Activated CD4-positive, alpha-beta T cell treated with anti-CD3 and anti-CD28 coated beads, Interleukin-2, amount 50 U/mL, for 16 hours (primary cell): ENCODE results near the gene HS3ST4.

ENCODE experiments used
- DNase-seq: peaks from one replicate; pipeline ENCODE4 v3.0.0-alpha.2; 2020

HS3ST4 gene

GRCh38 chr16:25691519-25692091 is at the start of gene HS3ST4:
Gene HS3ST4, plus strand, starts transcription at chr16:25691959.
- DNase-seq, result no peak

- no peak for DNase-seq
Measured at GRCh38 chr16:25643633-25644032, 48.1 kb upstream of the HS3ST4 start.

- DNase-seq, result no peak
Measured at GRCh38 chr16:25656639-25657038, 35.1 kb upstream of the HS3ST4 start.

DNA sequence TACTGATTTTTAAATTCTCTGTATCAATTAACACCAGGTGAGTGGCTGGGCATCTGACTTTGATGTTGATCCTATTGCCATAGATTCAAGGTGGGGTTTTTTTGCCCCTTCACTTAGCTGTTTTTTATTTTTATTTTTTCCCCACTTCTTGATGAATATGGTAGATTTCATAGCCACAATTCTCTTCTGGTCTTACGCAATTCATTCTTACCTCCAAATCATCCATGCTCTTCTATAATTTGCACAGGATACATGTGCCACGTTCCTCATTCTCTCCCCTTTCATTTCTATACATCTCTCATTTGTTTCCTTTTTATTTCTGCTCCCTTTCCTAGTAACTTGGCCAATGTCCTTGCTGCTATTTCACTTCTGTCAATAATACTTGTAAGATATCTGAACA is 14.9 kb upstream of the HS3ST4 start:
- no peak for DNase-seq

DNA sequence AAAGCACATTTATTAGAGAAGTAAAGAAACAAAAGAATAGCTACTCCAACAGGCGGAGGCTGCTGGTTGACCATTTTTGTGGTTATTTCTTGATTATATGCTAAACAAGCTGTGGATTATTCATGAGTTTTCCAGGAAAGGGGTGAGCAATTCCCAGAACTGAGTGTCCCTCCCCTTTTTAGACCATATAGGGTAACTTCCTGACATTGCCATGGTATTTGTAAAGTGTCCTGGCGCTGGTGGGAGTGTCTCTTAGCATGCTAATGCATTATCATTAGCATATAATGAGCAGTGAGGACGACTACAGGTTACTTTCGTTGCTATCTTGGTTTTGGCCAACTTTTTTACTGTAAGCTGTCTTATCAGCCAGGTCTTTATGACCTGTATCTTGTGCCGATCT is 12.2 kb upstream of the HS3ST4 start:
- no peak for DNase-seq

DNA sequence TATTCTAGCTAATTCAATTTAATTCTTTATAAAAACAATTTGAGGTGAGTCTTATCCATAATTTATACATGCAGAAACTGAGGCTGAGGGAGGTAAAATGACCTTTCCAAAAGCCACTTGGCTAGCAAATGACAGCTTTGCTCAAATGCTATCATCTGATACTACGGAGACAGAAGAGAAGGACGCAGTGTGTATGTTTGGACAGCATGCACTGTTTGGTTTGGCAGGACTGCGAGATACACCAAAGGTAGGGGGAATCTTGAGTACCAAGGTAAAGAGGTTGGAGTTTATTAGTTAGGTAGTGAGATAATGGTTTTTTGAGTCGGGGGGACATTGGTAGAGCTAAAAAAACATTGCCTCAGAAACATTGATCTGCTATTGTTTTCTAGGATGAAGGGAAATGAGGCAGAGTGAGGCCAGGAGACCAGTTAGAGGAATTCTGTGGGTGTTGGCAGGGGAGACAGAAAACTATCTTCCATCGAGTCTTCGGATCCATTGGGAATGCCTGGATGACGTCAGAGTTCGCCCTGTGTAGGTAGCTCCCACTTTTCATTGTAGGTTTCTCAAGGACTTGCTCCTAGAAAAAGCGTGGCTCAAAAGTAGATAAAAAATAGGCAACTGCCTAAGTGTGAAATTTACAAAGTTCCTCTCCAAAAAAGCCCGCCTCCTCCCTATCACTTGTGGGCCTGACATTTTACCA is 2.5 kb upstream of the HS3ST4 start:
- no peak for DNase-seq

- DNase-seq, result no peak
Measured at GRCh38 chr16:25690552-25691143, 1.1 kb upstream of the HS3ST4 start.

DNA sequence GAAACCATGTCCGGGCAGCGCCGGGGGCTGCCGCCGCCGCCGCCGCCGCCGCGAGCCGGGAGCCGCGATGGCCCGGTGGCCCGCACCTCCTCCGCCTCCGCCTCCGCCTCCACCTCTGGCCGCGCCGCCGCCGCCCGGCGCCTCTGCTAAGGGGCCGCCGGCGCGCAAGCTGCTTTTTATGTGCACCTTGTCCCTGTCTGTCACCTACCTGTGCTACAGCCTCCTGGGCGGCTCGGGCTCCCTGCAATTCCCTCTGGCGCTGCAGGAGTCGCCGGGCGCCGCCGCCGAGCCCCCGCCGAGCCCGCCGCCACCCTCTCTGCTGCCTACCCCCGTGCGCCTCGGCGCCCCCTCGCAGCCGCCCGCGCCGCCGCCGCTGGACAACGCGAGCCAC is 587 bp downstream of the HS3ST4 start:
- DNase-seq, result no peak

DNA sequence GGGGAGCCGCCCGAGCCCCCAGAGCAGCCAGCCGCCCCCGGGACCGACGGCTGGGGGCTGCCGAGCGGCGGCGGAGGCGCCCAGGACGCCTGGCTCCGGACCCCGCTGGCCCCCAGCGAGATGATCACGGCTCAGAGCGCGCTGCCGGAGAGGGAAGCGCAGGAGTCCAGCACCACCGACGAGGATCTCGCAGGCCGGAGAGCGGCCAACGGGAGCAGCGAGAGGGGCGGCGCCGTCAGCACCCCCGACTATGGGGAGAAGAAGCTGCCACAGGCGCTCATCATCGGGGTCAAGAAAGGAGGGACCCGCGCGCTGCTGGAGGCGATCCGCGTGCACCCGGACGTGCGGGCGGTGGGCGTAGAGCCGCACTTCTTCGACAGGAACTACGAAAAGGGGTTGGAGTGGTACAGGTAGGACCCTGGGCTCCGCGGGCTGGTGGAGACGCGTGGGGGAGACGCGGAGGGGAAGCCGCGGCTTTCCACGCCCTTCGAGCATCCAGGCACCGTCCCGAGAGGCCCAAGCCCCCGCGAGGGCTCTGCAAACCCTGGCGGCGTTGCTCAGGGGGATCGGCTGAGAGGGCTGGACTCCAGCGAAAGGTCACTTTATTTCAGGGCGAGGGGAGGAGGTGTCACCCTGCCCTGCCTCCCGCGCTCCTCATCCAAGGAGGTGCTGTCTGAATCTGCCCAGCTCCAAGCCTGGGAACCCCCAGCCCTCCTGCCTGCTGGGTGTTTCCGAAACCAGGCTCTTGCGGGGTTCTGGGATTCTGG is 1.2 kb downstream of the HS3ST4 start:
- DNase-seq, result no peak

- DNase-seq, result no peak
Measured at GRCh38 chr16:25693631-25694030, 1.9 kb downstream of the HS3ST4 start.

GRCh38 chr16:25699069-25699468 is 7.3 kb downstream of the HS3ST4 start:
- DNase-seq, result no peak

DNA sequence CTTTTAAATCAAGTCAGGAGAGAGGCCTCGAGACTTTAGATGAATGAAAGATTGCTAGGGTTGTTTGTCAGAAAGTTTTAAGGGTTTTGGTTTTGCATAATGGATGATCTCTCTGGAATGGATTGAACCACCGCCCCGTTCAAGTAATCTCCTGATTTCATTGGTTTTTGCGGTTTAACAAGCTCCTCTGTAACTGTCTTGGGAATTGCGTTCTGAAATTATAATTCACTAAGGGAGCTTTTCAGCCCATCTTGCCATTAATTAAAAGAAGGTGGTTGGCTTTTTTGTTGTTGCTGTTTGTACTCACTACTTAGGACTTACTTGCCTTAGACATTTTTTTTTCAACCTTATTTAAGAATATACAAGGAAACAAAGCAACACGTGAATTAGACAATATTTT is 8.8 kb downstream of the HS3ST4 start:
- DNase-seq, result no peak

DNA sequence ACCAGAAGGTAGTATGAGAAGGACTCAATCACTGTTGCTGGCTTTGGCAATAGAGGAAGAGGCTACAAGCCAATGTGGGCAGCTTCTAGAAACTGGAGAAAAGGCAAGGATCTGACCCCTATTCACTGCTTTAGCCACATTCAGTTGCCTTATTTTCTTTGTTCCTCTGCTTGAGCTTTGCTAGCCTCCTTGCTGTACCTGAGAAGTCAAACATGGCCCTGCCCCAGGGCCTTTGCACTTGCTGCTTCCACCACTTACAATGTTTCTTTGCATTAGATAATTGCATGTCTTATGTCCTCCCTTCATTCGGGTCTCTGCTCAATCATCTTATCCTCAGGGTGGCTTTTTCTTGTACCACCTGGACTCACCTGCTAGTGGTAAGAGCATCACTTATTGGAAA is 15.8 kb downstream of the HS3ST4 start:
- no peak for DNase-seq

DNA sequence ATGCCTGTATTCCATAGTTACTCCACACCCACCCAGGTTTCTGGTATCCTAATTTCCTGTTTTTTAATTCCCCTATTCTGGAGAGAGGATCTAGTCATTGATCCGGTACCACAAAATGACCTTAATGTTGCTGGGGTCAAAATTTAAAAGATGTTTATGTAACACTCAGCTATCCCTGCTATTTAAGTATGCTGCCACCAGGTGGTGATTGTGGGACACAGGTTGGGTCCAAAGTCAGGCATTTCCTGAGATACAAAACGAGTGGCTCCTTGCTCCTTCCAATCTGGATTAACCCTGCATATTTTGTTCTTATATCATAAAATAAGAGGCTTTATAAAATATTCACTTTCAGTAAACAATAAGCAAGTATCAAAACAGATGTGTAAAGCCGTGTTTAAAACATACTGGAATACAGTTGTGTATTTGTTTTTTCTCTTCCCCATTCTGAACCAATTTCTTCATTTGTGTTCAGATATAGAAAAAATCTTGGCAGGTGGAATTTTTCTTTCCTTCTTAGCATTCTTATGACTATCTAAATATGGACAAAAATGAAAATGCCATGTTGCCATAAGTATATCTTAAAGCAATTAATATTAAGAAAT is 16.3 kb downstream of the HS3ST4 start:
- DNase-seq, result peak; percentile 37

- no peak for DNase-seq
Measured at GRCh38 chr16:25709213-25709612, 17.5 kb downstream of the HS3ST4 start.

GRCh38 chr16:25713785-25714570 is 22.2 kb downstream of the HS3ST4 start:
- no peak for DNase-seq

DNA sequence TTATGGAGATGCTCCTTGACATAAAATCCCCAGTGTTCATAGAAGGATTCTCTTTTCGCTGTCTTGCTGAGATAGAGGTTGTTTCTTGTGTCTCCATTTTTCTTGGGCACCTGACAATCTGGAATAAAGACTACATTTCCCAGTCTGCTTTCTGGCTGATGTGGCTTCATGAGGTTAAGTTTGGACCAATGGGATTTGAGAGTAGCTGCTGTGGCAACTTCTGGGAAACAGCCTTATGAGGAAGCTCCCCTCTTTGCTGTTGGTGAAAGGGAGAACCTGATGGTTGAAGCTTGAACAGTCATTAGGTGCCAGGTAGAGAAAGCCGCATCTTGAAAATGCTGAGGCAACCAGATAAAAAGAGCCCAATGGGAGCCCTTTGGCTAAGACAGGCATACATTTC is 24.4 kb downstream of the HS3ST4 start:
- DNase-seq, result no peak

DNA sequence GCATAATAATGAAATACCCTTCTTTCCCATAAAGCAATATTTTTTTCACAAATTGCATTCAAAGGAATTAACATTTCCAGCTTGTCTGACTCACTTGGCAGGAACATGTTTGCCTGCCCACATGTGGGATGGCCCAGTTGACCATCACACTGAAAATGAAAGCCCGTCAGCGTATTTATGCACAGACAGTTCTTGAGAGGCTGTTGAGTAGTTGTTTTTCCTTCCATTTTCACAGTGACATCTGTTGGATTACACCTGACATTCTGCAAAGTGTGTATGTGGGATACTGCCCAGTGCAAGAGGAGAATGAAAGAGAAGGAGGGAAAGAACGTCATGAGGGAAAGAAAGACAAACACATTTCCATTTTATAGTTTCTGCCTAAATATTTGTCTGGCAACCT is 29.7 kb downstream of the HS3ST4 start:
- no peak for DNase-seq

DNA sequence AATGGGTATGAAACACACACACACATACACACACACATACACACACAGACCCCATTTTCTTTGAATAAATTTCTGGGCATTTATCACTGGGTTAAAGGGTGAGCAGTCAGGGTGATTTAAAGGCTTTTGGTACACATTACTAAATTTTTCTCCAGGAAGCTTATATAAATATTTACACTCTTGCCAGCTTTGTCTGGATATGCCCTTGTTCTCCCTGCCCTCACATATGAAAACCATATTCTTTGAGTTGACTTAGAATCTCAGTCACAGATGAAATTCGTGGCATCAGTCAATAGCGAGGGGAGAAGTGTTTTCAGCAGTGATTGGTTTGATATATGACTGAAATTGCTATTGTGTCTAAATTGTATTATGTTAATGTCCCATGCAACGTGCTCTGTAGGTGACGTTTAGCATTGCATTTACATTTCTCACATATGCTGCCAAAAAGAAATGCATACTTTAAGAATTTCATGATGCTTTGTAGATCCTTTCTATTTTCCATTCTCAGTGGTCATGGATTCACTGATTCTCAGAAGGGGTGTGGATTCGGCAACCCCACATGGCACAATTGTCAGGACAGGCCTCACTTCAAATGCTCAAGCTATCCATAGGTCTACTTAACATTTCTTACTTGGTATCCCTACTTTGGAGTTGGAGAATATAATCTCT is 34.8 kb downstream of the HS3ST4 start:
- no peak for DNase-seq

GRCh38 chr16:25729188-25729915 is 37.6 kb downstream of the HS3ST4 start:
- no peak for DNase-seq

DNA sequence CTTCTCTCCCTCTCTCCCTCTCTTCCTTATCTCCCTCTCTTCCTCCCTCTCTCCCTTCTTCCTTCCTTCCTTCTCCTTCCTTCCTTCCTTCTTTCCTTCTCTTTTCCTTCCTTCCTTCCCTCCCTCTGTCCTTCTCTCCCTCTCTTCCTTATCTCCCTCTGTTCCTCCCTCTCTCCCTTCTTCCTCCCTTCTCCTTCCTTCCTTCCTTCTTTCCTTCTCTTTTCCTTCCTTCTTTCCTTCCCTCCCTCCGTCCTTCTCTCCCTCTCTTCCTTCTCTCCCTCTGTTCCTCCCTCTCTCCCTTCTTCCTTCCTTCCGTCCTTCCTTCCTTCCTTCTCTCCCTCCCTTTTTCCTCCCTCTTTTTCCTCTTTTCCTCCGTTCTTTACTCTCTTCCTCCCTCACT is 38.6 kb downstream of the HS3ST4 start:
- no peak for DNase-seq
